Mucosa of stomach (tissue), 1 donor: ENCODE data around the gene COLEC12.
"Not testable (repeated sequence)": the region's sequence is repeated elsewhere in the genome, so short reads cannot be mapped to it uniquely, and the experiment has no call there.

ENCODE experiments used
- H3K27me3 ChIP-seq: one replicate; pipeline ENCODE4 v1.7.0; 2013; ENCODE audit warnings: mild to moderate bottlenecking, low read length; ENCODE audit not compliant: control insufficient read depth, insufficient read depth
- H3K36me3 ChIP-seq: one replicate; pipeline ENCODE4 v1.7.0; 2013; ENCODE audit warnings: low read length; ENCODE audit not compliant: control insufficient read depth, insufficient read depth
- H3K4me1 ChIP-seq: one replicate; pipeline ENCODE4 v1.7.0; 2013; ENCODE audit warnings: mild to moderate bottlenecking, low read length; ENCODE audit not compliant: control insufficient read depth, insufficient read depth
- H3K4me3 ChIP-seq: one replicate; pipeline ENCODE4 v1.7.0; 2013; ENCODE audit warnings: low read length
- H3K9ac ChIP-seq: one replicate; pipeline ENCODE4 v1.7.0; 2013; ENCODE audit warnings: mild to moderate bottlenecking, low read length, moderate library complexity
- H3K9me3 ChIP-seq: one replicate; pipeline ENCODE4 v1.7.0; 2013; ENCODE audit warnings: mild to moderate bottlenecking, low read length, moderate library complexity; ENCODE audit not compliant: control insufficient read depth
- donor health status: Pancreatic carcinoma.

The COLEC12 gene

GRCh38 chr18:410047-410455 is 90.5 kb downstream of the COLEC12 start:
- no peak overlapping the region for H3K4me3 ChIP-seq
- H3K4me1 ChIP-seq, result no peaks in the 10 kb centered on the region
- H3K9me3 ChIP-seq, result no peaks in the 10 kb centered on the region
- no peak overlapping the region for H3K9ac ChIP-seq
- no peaks in the 10 kb centered on the region for H3K36me3 ChIP-seq
- no peaks in the 10 kb centered on the region for H3K27me3 ChIP-seq

GRCh38 chr18:408367-408766 is 92.1 kb downstream of the COLEC12 start:
- Histone ChIP-seq H3K36me3 (no peaks in the 10 kb centered on the region), H3K9ac (no peak overlapping the region), H3K27me3 (no peaks in the 10 kb centered on the region), H3K4me1 (no peaks in the 10 kb centered on the region), H3K9me3 (no peaks in the 10 kb centered on the region), H3K4me3 (no peak overlapping the region)

- Histone ChIP-seq H3K9ac (no peak overlapping the region), H3K9me3 (no peaks in the 10 kb centered on the region), H3K4me3 (no peak overlapping the region), H3K36me3 (no peaks in the 10 kb centered on the region), H3K27me3 (no peaks in the 10 kb centered on the region), H3K4me1 (no peaks in the 10 kb centered on the region)
Measured at GRCh38 chr18:407626-408224, 92.8 kb downstream of the COLEC12 start.

GRCh38 chr18:407191-407590 is 93.3 kb downstream of the COLEC12 start:
- no peak overlapping the region for H3K4me3 ChIP-seq
- H3K36me3 ChIP-seq, result no peaks in the 10 kb centered on the region
- H3K27me3 ChIP-seq, result no peaks in the 10 kb centered on the region
- no peaks in the 10 kb centered on the region for H3K4me1 ChIP-seq
- no peak overlapping the region for H3K9ac ChIP-seq
- H3K9me3 ChIP-seq, result no peaks in the 10 kb centered on the region

GRCh38 chr18:406677-407076 is 93.8 kb downstream of the COLEC12 start:
- no peak overlapping the region for H3K9ac ChIP-seq
- no peaks in the 10 kb centered on the region for H3K4me1 ChIP-seq
- no peak overlapping the region for H3K4me3 ChIP-seq
- H3K36me3 ChIP-seq, result no peaks in the 10 kb centered on the region
- no peaks in the 10 kb centered on the region for H3K9me3 ChIP-seq
- H3K27me3 ChIP-seq, result no peaks in the 10 kb centered on the region

- not testable (repeated sequence) for H3K4me1 ChIP-seq, H3K9me3 ChIP-seq, H3K9ac ChIP-seq, H3K27me3 ChIP-seq, H3K36me3 ChIP-seq, H3K4me3 ChIP-seq
Measured at GRCh38 chr18:405006-405405, 95.5 kb downstream of the COLEC12 start.

- H3K4me3 ChIP-seq, result no peak overlapping the region
- no peak overlapping the region for H3K9ac ChIP-seq
- H3K27me3 ChIP-seq, result no peaks in the 10 kb centered on the region
- no peaks in the 10 kb centered on the region for H3K9me3 ChIP-seq
- no peaks in the 10 kb centered on the region for H3K36me3 ChIP-seq
- H3K4me1 ChIP-seq, result no peaks in the 10 kb centered on the region
Measured at GRCh38 chr18:404061-404636, 96.4 kb downstream of the COLEC12 start.

GRCh38 chr18:402129-402528 is 98.4 kb downstream of the COLEC12 start:
- H3K36me3 ChIP-seq, result no peaks in the 10 kb centered on the region
- no peaks in the 10 kb centered on the region for H3K4me1 ChIP-seq
- no peaks in the 10 kb centered on the region for H3K27me3 ChIP-seq
- no peaks in the 10 kb centered on the region for H3K9me3 ChIP-seq
- no peak overlapping the region for H3K9ac ChIP-seq
- H3K4me3 ChIP-seq, result no peak overlapping the region

- Histone ChIP-seq H3K4me3 (no peak overlapping the region), H3K9me3 (no peaks in the 10 kb centered on the region), H3K36me3 (no peaks in the 10 kb centered on the region), H3K27me3 (no peaks in the 10 kb centered on the region), H3K9ac (no peak overlapping the region), H3K4me1 (no peaks in the 10 kb centered on the region)
Measured at GRCh38 chr18:400456-400855, 100.0 kb downstream of the COLEC12 start.

GRCh38 chr18:399631-400135 is 100.8 kb downstream of the COLEC12 start:
- H3K9me3 ChIP-seq, result no peaks in the 10 kb centered on the region
- H3K4me1 ChIP-seq, result no peaks in the 10 kb centered on the region
- no peak overlapping the region for H3K4me3 ChIP-seq
- no peak overlapping the region for H3K9ac ChIP-seq
- H3K36me3 ChIP-seq, result no peaks in the 10 kb centered on the region
- H3K27me3 ChIP-seq, result no peaks in the 10 kb centered on the region

GRCh38 chr18:398935-399630 is 101.4 kb downstream of the COLEC12 start:
- Histone ChIP-seq H3K27me3 (no peaks in the 10 kb centered on the region), H3K9ac (no peak overlapping the region), H3K4me3 (no peak overlapping the region), H3K9me3 (no peaks in the 10 kb centered on the region), H3K4me1 (no peaks in the 10 kb centered on the region), H3K36me3 (no peaks in the 10 kb centered on the region)

- Histone ChIP-seq H3K9me3 (no peaks in the 10 kb centered on the region), H3K36me3 (no peaks in the 10 kb centered on the region), H3K4me1 (no peaks in the 10 kb centered on the region), H3K27me3 (no peaks in the 10 kb centered on the region), H3K9ac (no peak overlapping the region), H3K4me3 (no peak overlapping the region)
Measured at GRCh38 chr18:396556-396955, 103.9 kb downstream of the COLEC12 start.
